ENCODE results near the gene TPT1.

- no peak for TF ChIP-seq CTCF (IDR thresholded peaks at IDR 0.05; ENCODE audit: low read length)
- no peak for TF ChIP-seq EZH2 (IDR thresholded peaks at IDR 0.05; ENCODE audit: borderline replicate concordance, low read length)
These were observed 37.1 kb downstream of the TPT1 start for GRCh38 chr13:45303866-45304265.
